ENCODE data around the gene HLA-A.
A peak's percentile ranks its signal among the peaks of the same experiment; 100 is the strongest.
"Not testable (repeated sequence)": the region's sequence is repeated elsewhere in the genome, so short reads cannot be mapped to it uniquely, and the experiment has no call there.

HLA-A gene

GRCh38 chr6:29942275-29943052 lies at the start of gene HLA-A:
HLA-A (plus strand) TSS chr6:29942532; CDS start chr6:29942554, 22 bp downstream.
- peak; percentile 89 for DNase-seq

- no peak for DNase-seq
These were observed 49.6 kb upstream of the HLA-A start for GRCh38 chr6:29892696-29893095.

GRCh38 chr6:29899281-29899680 lies 43.1 kb upstream of the HLA-A start:
- DNase-seq: no peak

GRCh38 chr6:29905286-29905685 lies 37.0 kb upstream of the HLA-A start:
- DNase-seq: no peak

GRCh38 chr6:29907637-29908340 lies 34.5 kb upstream of the HLA-A start:
- DNase-seq: no peak

- no peak for DNase-seq
These were observed 34.0 kb upstream of the HLA-A start for GRCh38 chr6:29908341-29908662.

- DNase-seq: no peak
These were observed 33.6 kb upstream of the HLA-A start for GRCh38 chr6:29908710-29909109.

- peak; percentile 15 for DNase-seq
These were observed 32.3 kb upstream of the HLA-A start for GRCh38 chr6:29909985-29910384.

- DNase-seq: no peak
These were observed 29.5 kb upstream of the HLA-A start for GRCh38 chr6:29912840-29913239.

- DNase-seq: peak; percentile 37
These were observed 25.6 kb upstream of the HLA-A start for GRCh38 chr6:29916741-29917140.

- DNase-seq: no peak
These were observed 24.5 kb upstream of the HLA-A start for GRCh38 chr6:29917857-29918256.

- no peak for DNase-seq
These were observed 22.6 kb upstream of the HLA-A start for GRCh38 chr6:29919506-29920445.

GRCh38 chr6:29924287-29924686 lies 18.0 kb upstream of the HLA-A start:
- no peak for DNase-seq

GRCh38 chr6:29924731-29925130 lies 17.6 kb upstream of the HLA-A start:
- no peak for DNase-seq

- no peak for DNase-seq
These were observed 17.0 kb upstream of the HLA-A start for GRCh38 chr6:29925321-29925720.

- DNase-seq: no peak
These were observed 16.5 kb upstream of the HLA-A start for GRCh38 chr6:29925727-29926412.

- peak; percentile 47 for DNase-seq
These were observed 15.7 kb upstream of the HLA-A start for GRCh38 chr6:29926413-29927274.

GRCh38 chr6:29927275-29927569 lies 15.1 kb upstream of the HLA-A start:
- DNase-seq: no peak

GRCh38 chr6:29927841-29928388 lies 14.4 kb upstream of the HLA-A start:
- no peak for DNase-seq

- not testable (repeated sequence) for DNase-seq
These were observed 12.3 kb upstream of the HLA-A start for GRCh38 chr6:29930047-29930446.

GRCh38 chr6:29933955-29934354 lies 8.4 kb upstream of the HLA-A start:
- DNase-seq: no peak

All from DMS79 treated with DMSO at 0.1 percent for 48 hours (cell line).